Pancreas (tissue), 10 donors: ENCODE data around the gene ECT2. TPM values are rescaled to one million over a fixed set of nuclear protein-coding genes. Genes with fewer than 3 reads are reported as not detected.
A peak's percentile ranks its signal among the peaks of the same experiment; 100 is the strongest.

Source experiments
- ATAC-seq, 4 donors: fragments of 200-7000 bp; cut with Tn5 transposase; one replicate each; pipeline versions ENCODE4 v1.8.0 to v1.9.1; 2020; ENCODE audit warnings: mild to moderate bottlenecking in 4 of 4, moderate library complexity in 4 of 4
- DNase-seq, 6 donors: peaks; one replicate each; pipeline ENCODE4 v3.0.0-alpha.2; 2020
- FAIRE-seq: peaks from 2 replicates; lab custom pipeline; 2012; peaks lifted over from hg19 to GRCh38; lab: Jason Lieb, UNC
- H3K27ac ChIP-seq, 4 donors: fragments of 200-600 bp; sonication (generic); 1 replicate in 3 of 4; 2 replicates in 1 of 4; pipeline versions ENCODE4 v1.5.0 to v1.8.0; 2020
- H3K27me3 ChIP-seq, 4 donors: fragments of 200-600 bp; one replicate each; pipeline ENCODE4 v1.8.0; 2021
- H3K36me3 ChIP-seq, 3 donors: fragments of 200-600 bp; sonication (generic) in 1 of 3; one replicate each; pipeline versions ENCODE4 v1.5.0 to v1.8.0; 2020 to 2021
- H3K4me1 ChIP-seq, 3 donors: fragments of 200-600 bp; one replicate each; pipeline ENCODE4 v1.8.0; 2021
- H3K4me3 ChIP-seq, 4 donors: fragments of 200-600 bp; sonication (generic) in 2 of 4; one replicate each; pipeline versions ENCODE4 v1.5.0 to v1.8.0; 2020 to 2021
- H3K9me3 ChIP-seq, 4 donors: fragments of 200-600 bp; one replicate each; pipeline ENCODE4 v1.8.0; 2021
- WGBS, 2 donors: extraction: QIAGEN DNeasy Blood & Tissue Kit; methylation state at CpG; one replicate each; pipeline ENCODE4 v1.1.7; 2013; 5-methylcytosine and 5-hydroxymethylcytosine counted together
- intact Hi-C, 3 donors: fragments of 100-400 bp; cut with DNase I; formaldehyde crosslinking; loops; one replicate each; pipeline versions ENCODE4 v1.11.1 to v1.14.2; 2022
- polyA plus RNA-seq, 2 donors: library from polyadenylated mRNA; stranded (reverse); fragments of 200-250 nt; gene quantifications; one replicate each; pipeline ENCODE4 v1.2.3, GENCODE V29; 2013
- total RNA-seq, 6 donors: library from RNA; stranded (reverse); fragmentation: NEBNext Ultra II Directional in 4 of 6; extraction: Animal tissue kit (Norgen Biotek cat#: 25700) in 4 of 6; gene quantifications; one replicate each; pipeline versions ENCODE4 v1.2.1 to v1.2.4, GENCODE V29; 2021 to 2023
- TF ChIP-seq, protein P1 (sequence below), 4 donors: fragments of 200-600 bp; sonication (generic) in 3 of 4; IDR thresholded peaks; one replicate each; pipeline versions ENCODE4 v1.5.0 to v1.8.0; 2021; ENCODE audit warnings: antibody characterized with exemption in 4 of 4
- donor health status: healthy with polysubstance abuse.
- donor health status: DM: no; HTN: no; CAD: no; lungs with moderate emphysema.
- donor health status: DM: no; HTN: no; CAD: no.
- donor health status: control.
- donor health status: control.
- donor health status: Bipolar disorder and iron deficiency.
- donor health status: DM: yes; HTN: yes; CAD: no.
- donor health status: DM: no; HTN: no; CAD: no.
- donor health status: DM: no; HTN: no; CAD: no.
- donor health status: DM: yes; HTN: yes; CAD: no.

The ECT2 gene
- total and polyA plus RNA-seq, 8 donors: 0.74 to 7.0 (median 2.2) TPM

DNA sequence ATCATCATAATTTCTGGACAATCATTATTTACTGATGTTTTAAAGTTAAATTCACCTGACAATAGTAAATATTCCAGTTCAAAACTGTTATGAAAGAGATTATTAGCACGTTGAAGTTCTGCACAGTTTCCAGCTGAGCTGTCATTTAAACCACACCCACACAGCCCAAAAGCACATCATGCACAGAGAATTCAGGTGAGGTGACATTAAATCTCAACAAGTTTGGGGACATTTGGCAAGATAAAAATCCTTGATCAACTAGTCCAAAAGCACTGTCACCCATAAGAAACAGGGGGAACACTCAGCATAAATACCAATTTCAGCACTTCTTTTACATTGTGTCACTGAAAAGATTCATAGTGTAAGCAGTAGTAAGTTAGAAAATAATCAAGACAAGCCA is 46.5 kb upstream of the ECT2 start:
- ATAC-seq: no peak
- Histone ChIP-seq H3K27ac (no peak overlapping the region), H3K36me3 (no peaks in the 10 kb centered on the region), H3K4me3 (no peak overlapping the region), H3K4me1 (peaks cover 0 to 3% (median 0%) of the 10 kb centered on the region in 3 donors), H3K27me3 (no peaks in the 10 kb centered on the region), H3K9me3 (no peaks in the 10 kb centered on the region)
- intact Hi-C loops: no loop called here
- DNase-seq: no peak
- TF ChIP-seq, protein P1, sequence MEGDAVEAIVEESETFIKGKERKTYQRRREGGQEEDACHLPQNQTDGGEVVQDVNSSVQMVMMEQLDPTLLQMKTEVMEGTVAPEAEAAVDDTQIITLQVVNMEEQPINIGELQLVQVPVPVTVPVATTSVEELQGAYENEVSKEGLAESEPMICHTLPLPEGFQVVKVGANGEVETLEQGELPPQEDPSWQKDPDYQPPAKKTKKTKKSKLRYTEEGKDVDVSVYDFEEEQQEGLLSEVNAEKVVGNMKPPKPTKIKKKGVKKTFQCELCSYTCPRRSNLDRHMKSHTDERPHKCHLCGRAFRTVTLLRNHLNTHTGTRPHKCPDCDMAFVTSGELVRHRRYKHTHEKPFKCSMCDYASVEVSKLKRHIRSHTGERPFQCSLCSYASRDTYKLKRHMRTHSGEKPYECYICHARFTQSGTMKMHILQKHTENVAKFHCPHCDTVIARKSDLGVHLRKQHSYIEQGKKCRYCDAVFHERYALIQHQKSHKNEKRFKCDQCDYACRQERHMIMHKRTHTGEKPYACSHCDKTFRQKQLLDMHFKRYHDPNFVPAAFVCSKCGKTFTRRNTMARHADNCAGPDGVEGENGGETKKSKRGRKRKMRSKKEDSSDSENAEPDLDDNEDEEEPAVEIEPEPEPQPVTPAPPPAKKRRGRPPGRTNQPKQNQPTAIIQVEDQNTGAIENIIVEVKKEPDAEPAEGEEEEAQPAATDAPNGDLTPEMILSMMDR (IDR thresholded peaks at IDR 0.05): no peak
- FAIRE-seq: no peak
- 0 to 7% methylated on average over 1 of the region's 1 CpG for WGBS, 2 donors

DNA sequence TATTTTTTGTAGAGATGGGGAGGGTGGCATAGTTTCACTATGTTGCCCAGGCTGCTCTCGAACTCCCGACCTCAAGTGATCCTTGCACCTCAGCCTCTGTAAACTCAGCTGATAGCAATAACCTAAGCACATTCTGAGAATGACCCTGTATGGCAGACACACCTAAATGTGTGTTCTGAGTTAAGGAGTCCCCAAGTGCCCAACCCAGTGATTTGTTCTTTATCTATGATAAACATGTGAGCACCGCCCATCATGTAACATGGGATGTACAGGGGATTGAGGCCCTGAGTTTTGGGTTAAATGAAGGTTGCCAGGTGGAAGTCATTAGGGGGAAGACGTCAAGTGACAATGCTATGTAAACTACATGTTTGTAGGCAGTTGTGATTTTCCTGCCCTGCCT is 45.4 kb upstream of the ECT2 start:
- peaks cover 0 to 5% (median 0%) of the 10 kb centered on the region in 3 donors for H3K4me1 ChIP-seq
- intact Hi-C loops: no loop called here
- no peak overlapping the region for H3K27ac ChIP-seq
- H3K4me3 ChIP-seq: no peak overlapping the region
- H3K36me3 ChIP-seq: no peaks in the 10 kb centered on the region
- no peaks in the 10 kb centered on the region for H3K9me3 ChIP-seq
- ATAC-seq: no peak
- DNase-seq: no peak
- 83 to 90% methylated on average over 4 of the region's 4 CpGs for WGBS, 2 donors
- TF ChIP-seq, protein P1 (IDR thresholded peaks at IDR 0.05): no peak
- H3K27me3 ChIP-seq: no peaks in the 10 kb centered on the region
- FAIRE-seq: no peak

DNA sequence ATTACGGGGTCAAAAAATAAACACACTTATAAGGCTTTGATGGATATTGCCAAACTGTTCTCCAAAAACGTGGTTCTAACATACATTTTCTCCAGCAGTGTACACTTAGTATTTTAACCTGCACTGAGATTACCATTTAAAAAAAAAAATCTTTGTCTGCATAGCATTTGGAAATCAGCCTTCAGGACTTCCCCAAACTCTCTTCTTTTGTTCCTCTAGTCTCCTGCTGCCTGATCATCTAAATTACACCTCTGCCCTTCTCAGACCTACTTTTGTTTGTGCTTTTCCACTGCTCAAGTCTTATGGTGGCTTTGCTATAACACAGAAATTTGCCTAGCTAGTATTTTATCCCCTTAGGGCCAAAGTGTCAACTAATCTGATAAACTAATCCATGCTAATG is 43.5 kb upstream of the ECT2 start:
- TF ChIP-seq, protein P1 (IDR thresholded peaks at IDR 0.05): no peak
- Histone ChIP-seq H3K27me3 (no peaks in the 10 kb centered on the region), H3K9me3 (no peaks in the 10 kb centered on the region), H3K36me3 (no peaks in the 10 kb centered on the region), H3K4me3 (no peak overlapping the region), H3K27ac (no peak overlapping the region), H3K4me1 (peaks cover 0 to 10% (median 0%) of the 10 kb centered on the region in 3 donors)
- DNase-seq: no peak
- intact Hi-C loops: no loop called here
- no peak for FAIRE-seq
- no peak for ATAC-seq
- WGBS, 2 donors: 69 to 73% methylated on average over 2 of the region's 2 CpGs

DNA sequence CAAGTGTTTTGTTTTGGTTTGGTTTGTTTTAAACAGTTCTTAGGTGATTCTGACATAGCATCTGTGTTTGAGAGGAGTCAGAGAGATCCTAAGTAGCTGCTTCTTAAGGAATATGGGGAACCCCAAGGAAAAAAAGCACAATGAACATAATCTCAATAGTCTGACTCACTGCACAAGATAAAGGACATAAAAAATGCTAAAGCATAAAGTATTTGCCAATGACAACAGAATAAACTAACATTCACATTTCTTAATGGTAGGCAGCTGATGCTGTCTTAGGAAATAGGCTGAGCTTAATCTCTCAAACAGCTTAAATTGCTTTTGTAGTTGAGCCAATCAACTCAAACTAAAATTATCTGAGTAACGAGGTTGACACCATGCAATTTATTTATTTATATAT is 42.6 kb upstream of the ECT2 start:
- peak overlapping the region in 2 of 4 donors; percentile 91 to 95 for H3K27ac ChIP-seq
- WGBS, 2 donors: 67 to 80% methylated on average over 1 of the region's 1 CpG
- FAIRE-seq (no peak), DNase-seq (no peak), ATAC-seq (no peak)
- TF ChIP-seq, protein P1 (IDR thresholded peaks at IDR 0.05): no peak
- no peaks in the 10 kb centered on the region for H3K36me3 ChIP-seq
- peaks cover 0 to 10% (median 0%) of the 10 kb centered on the region in 3 donors for H3K4me1 ChIP-seq
- no peak overlapping the region for H3K4me3 ChIP-seq
- intact Hi-C loops: no loop called here
- no peaks in the 10 kb centered on the region for H3K9me3 ChIP-seq
- no peaks in the 10 kb centered on the region for H3K27me3 ChIP-seq

DNA sequence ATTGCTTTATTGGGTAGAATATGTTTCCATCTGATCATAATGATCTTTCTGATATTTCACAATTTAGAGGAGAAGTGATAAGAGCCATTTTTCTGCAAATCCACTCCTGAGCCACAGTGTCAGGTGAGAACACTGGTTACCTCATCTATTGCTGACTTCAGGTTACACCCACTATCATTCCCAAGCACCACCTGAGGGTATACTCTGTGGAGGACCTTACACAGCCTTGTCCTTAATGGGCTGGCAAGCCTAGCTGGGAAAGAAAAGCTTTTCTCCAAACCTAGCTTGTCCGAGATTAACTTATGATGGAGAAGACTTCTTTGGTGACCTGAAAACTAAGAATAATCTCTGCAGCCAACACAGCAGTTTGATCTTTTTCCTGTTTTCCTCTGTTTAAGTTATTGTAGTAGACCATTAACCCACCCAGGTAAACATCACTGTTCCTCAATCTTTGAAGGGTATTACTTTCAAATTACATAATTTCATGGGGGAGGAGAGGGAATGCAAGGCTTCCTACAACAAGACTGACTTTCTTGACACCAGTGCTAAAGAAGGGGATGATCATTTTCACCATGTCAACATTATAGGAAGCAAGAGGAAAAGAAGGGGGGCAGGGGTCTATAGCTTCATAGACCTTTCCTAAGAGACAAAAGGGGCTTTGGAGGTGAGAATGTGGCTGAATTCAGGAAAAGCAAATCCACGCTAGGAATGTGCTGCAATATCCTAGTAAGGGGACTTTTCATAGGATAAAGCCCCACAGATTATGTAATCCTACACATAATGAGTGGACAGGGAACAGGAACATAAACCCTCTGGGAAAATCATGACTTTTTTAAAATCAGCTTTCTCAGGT is 41.4 kb upstream of the ECT2 start:
- H3K9me3 ChIP-seq: no peaks in the 10 kb centered on the region
- peaks cover 0 to 10% (median 0%) of the 10 kb centered on the region in 3 donors for H3K4me1 ChIP-seq
- H3K36me3 ChIP-seq: no peaks in the 10 kb centered on the region
- H3K4me3 ChIP-seq: peak overlapping the region in 3 of 4 donors; percentile 68 to 90 (median 84)
- WGBS, 2 donors: 63 to 66% methylated on average over 2 of the region's 2 CpGs
- peak overlapping the region in 2 of 4 donors; percentile 91 to 95 for H3K27ac ChIP-seq
- no peaks in the 10 kb centered on the region for H3K27me3 ChIP-seq
- DNase-seq: no peak
- TF ChIP-seq, protein P1 (IDR thresholded peaks at IDR 0.05): no peak
- ATAC-seq: no peak
- intact Hi-C loops: no loop called here
- FAIRE-seq: no peak
